ENCODE data around the gene NELL2. TPM values are rescaled to one million over a fixed set of nuclear protein-coding genes. Genes with fewer than 3 reads are reported as not detected.

NELL2 gene
- polyA plus RNA-seq, 3 donors from 2014 or later, result 5.5 to 15.1 (median 9.3) TPM

- Mint-ChIP-seq H3K27ac (no peak overlapping the region), H3K4me1 (no peaks in the 10 kb centered on the region), H3K9me3 (peaks cover 0 to 4% (median 2%) of the 10 kb centered on the region in 6 donors), H3K4me3 (no peak overlapping the region), H3K36me3 (no peaks in the 10 kb centered on the region), H3K27me3 (ENCODE audit: low read depth in 3 of 3) (peaks cover 0 to 2% (median 0%) of the 10 kb centered on the region in 3 donors)
- no peak for DNase-seq
Measured at GRCh38 chr12:44584625-44585024, 291.5 kb downstream of the NELL2 start.

GRCh38 chr12:44582521-44582920 lies 293.6 kb downstream of the NELL2 start:
- Mint-ChIP-seq H3K9me3 (peaks cover 0 to 20% (median 6%) of the 10 kb centered on the region in 6 donors), H3K27me3 (ENCODE audit: low read depth in 3 of 3) (peaks cover 0 to 2% (median 0%) of the 10 kb centered on the region in 3 donors), H3K4me3 (no peak overlapping the region), H3K27ac (no peak overlapping the region), H3K36me3 (no peaks in the 10 kb centered on the region), H3K4me1 (no peaks in the 10 kb centered on the region)
- no peak for DNase-seq

DNA sequence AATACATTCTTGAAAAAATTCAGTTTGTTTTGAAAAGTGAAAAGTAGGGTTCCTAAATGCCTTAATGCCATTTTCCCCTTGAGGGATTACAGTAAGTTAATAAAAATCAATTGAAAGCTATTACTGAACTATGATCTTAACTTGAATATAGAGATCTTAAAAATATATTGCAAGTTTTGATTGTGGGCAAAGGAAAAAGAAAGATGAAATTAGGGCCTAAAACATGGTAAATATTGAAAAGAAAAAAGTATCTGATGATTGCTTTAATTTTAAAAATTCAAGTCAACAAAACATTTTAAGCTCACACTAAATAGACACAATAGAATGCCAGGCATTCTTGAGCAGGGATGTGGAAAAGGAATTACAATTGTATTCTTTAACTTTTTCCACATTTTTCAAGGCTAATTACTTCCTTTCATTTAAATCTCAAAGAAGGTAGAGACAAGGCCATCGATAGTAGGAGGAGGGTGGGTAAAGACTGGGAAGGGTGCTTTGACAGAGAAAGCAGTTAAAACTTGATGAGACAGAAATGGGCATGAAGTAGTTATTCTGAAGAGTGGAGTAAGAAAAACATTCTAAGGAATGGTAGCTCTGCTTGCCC lies 294.4 kb downstream of the NELL2 start:
- Mint-ChIP-seq H3K4me3 (no peak overlapping the region), H3K9me3 (peaks cover 0 to 21% (median 6%) of the 10 kb centered on the region in 6 donors)

GRCh38 chr12:44574586-44574985 lies 301.5 kb downstream of the NELL2 start:
- H3K4me1 Mint-ChIP-seq, result no peaks in the 10 kb centered on the region
- H3K27ac Mint-ChIP-seq, result no peak overlapping the region
- H3K36me3 Mint-ChIP-seq, result no peaks in the 10 kb centered on the region
- no peak overlapping the region for H3K4me3 Mint-ChIP-seq
- H3K9me3 Mint-ChIP-seq, result peaks cover 0 to 19% (median 6%) of the 10 kb centered on the region in 6 donors
- peaks cover 0 to 1% (median 0%) of the 10 kb centered on the region in 3 donors for H3K27me3 Mint-ChIP-seq (ENCODE audit: low read depth in 3 of 3)
- no peak for DNase-seq

More for the DNA sequence above, 294.4 kb downstream of the NELL2 start:
- peaks cover 0 to 2% (median 0%) of the 10 kb centered on the region in 3 donors for H3K27me3 Mint-ChIP-seq (ENCODE audit: low read depth in 3 of 3)
- no peaks in the 10 kb centered on the region for H3K4me1 Mint-ChIP-seq
- H3K27ac Mint-ChIP-seq, result no peak overlapping the region
- H3K36me3 Mint-ChIP-seq, result no peaks in the 10 kb centered on the region
- no peak for DNase-seq

- Mint-ChIP-seq H3K27me3 (ENCODE audit: low read depth in 3 of 3) (peaks cover 0 to 1% (median 0%) of the 10 kb centered on the region in 3 donors), H3K36me3 (no peaks in the 10 kb centered on the region)
Measured at GRCh38 chr12:44573723-44574122, 302.4 kb downstream of the NELL2 start.

DNA sequence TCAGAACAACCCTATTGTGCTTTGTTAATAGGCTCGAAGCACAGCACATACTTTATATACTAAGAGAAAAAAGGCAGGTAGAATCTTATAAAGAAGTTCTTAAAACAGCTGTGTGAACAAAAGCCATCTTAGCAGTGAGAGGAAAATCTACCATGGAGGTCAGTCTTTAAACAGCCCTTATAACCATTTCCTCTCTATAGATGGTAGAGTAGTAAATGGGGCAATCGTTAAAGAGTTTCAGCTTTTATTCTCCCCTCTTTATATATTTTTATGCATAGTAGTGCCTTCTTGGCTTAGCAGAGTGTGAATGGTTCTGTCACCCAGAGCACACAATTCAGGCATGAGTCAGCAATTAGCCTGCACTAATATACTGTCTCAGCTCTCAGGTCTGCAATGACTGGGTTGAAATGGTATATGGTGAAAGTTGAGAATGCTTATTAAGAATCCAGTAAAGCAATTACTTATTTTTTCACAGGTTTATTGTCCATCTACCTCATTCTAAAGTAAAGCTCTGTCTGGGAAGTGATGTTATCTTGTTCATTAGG lies 305.0 kb downstream of the NELL2 start:
- no peaks in the 10 kb centered on the region for H3K4me1 Mint-ChIP-seq
- H3K27me3 Mint-ChIP-seq (ENCODE audit: low read depth in 3 of 3), result peaks cover 0 to 2% (median 1%) of the 10 kb centered on the region in 3 donors

More at GRCh38 chr12:44573723-44574122, 302.4 kb downstream of the NELL2 start:
- Mint-ChIP-seq H3K4me3 (no peak overlapping the region), H3K9me3 (peaks cover 0 to 11% (median 5%) of the 10 kb centered on the region in 6 donors), H3K27ac (no peak overlapping the region), H3K4me1 (no peaks in the 10 kb centered on the region)
- DNase-seq, result no peak

DNA sequence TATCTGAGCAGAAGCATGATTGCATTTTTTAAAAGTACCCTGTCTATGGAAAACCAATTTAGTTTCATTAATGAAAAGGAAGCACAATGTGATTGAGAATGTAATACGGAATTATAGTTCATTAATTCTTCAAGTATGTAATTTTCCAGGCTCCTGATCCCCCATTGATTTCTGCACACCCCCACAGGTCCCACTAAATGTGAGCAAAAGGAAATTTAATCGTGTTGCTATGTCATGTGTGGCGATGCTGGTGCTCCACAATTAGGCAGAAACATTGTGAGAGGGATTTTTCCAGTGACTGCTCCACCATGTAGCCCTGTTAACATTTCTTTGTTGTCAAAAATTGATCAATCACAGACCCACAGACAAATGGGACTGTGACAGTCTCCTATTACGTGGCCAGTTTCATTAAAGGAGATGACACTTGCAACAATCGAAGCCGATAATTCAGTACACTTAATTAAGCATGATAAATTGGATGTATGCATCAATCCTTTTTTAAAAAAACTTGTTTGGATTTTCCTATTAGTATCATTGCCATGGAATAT lies 306.0 kb downstream of the NELL2 start:
- Mint-ChIP-seq H3K36me3 (no peaks in the 10 kb centered on the region), H3K4me3 (no peak overlapping the region), H3K27me3 (ENCODE audit: low read depth in 3 of 3) (peaks cover 0 to 2% (median 1%) of the 10 kb centered on the region in 3 donors), H3K4me1 (no peaks in the 10 kb centered on the region), H3K9me3 (peaks cover 0 to 3% (median 2%) of the 10 kb centered on the region in 6 donors), H3K27ac (no peak overlapping the region)
- DNase-seq, result no peak

More for the DNA sequence above, 305.0 kb downstream of the NELL2 start:
- H3K27ac Mint-ChIP-seq, result no peak overlapping the region
- H3K4me3 Mint-ChIP-seq, result no peak overlapping the region
- peaks cover 0 to 5% (median under 1%) of the 10 kb centered on the region in 6 donors for H3K9me3 Mint-ChIP-seq
- H3K36me3 Mint-ChIP-seq, result no peaks in the 10 kb centered on the region
- no peak for DNase-seq

GRCh38 chr12:44565163-44565562 lies 311.0 kb downstream of the NELL2 start:
- H3K4me1 Mint-ChIP-seq, result no peaks in the 10 kb centered on the region
- peaks cover 0 to 2% (median 1%) of the 10 kb centered on the region in 3 donors for H3K27me3 Mint-ChIP-seq (ENCODE audit: low read depth in 3 of 3)
- H3K27ac Mint-ChIP-seq, result no peak overlapping the region
- no peak overlapping the region for H3K4me3 Mint-ChIP-seq
- H3K36me3 Mint-ChIP-seq, result no peaks in the 10 kb centered on the region
- H3K9me3 Mint-ChIP-seq, result peaks cover 0 to 10% (median 2%) of the 10 kb centered on the region in 6 donors
- DNase-seq, result no peak

DNA sequence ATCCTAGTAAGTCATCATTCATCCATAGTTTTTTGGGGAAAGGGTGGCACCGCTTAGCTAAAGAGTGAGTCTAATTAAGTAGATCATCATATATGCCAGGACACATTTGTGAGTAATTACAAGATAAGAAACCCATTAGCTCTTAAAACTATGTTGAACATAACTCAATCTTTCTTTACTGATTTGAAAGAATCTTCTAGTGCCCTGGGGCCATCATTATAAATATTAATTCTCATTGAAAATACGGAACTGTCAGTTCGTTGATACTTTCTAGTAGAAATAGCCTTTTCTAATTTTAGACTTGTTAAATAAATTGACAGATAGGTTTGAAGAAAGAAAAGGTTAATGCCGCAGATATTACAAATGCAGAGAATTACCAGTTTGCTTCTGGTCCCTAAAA lies 312.6 kb downstream of the NELL2 start:
- Mint-ChIP-seq H3K36me3 (no peaks in the 10 kb centered on the region), H3K4me3 (no peak overlapping the region), H3K27ac (no peak overlapping the region), H3K4me1 (no peaks in the 10 kb centered on the region), H3K9me3 (peaks cover 0 to 14% (median 3%) of the 10 kb centered on the region in 6 donors), H3K27me3 (ENCODE audit: low read depth in 3 of 3) (peaks cover 0 to 2% (median 1%) of the 10 kb centered on the region in 3 donors)
- no peak for DNase-seq

DNA sequence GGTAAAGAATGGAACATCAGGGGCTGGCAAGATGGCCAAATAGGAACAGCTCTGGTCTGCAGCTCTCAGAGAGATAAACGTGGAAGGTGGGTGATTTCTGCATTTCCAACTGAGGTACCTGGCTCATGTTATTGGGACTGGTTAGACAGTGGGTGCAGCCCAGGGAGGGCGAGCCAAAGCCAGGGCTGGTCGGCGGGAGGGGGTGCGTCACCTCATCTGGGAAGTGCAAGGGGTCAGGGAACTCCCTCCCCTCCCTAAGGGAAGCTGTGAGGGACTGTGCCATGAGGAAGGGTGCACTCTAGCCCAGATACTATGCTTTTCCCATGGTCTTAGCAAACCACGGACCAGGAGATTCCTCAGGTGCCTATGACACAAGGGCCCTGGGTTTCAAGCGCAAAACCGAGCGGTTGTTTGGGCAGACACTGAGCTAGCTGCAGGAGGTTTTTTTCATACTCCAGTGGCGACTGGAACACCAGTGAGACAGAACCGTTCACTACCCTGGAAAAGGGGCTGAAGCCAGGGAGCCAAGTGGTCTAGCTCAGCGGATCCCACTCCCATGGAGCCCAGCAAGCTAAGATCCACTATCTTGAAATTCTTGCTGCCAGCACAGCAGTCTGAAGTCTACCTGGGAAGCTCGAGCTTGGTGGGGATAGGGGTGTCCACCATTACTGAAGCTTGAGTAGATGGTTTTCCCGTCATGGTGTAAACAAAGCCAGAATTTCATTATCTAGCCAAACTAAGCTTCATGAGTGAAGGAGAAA lies 317.6 kb downstream of the NELL2 start:
- no peak for DNase-seq
- no peak overlapping the region for H3K4me3 Mint-ChIP-seq

DNA sequence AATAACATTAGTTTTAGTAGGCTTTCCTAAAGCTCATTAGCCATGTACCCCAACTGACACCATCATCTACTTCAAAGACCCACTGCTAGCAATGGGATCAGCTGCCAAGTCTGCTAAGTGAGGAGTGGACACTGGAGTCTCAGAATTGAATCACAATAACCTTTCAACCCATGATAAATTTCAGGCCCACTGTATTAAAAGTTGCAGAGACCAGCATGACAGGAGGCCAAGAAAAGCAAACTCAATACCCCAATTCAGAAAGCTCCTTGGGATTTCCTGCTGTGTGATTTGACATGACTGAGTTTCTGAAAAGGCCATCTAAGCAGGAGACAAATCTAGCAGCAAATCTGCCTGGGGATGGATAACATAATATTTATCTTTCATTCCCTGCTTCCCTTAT lies 320.7 kb downstream of the NELL2 start:
- H3K4me1 Mint-ChIP-seq, result no peaks in the 10 kb centered on the region
- H3K4me3 Mint-ChIP-seq, result no peak overlapping the region
- H3K36me3 Mint-ChIP-seq, result peaks cover 0 to 6% (median 0%) of the 10 kb centered on the region in 3 donors
- H3K9me3 Mint-ChIP-seq, result peaks cover 4 to 14% (median 9%) of the 10 kb centered on the region in 6 donors
- no peak for DNase-seq
- peaks cover 0 to 1% (median 0%) of the 10 kb centered on the region in 3 donors for H3K27me3 Mint-ChIP-seq (ENCODE audit: low read depth in 3 of 3)
- H3K27ac Mint-ChIP-seq, result no peak overlapping the region

More for the DNA sequence above, 317.6 kb downstream of the NELL2 start:
- no peak overlapping the region for H3K27ac Mint-ChIP-seq
- peaks cover 0 to 6% (median 0%) of the 10 kb centered on the region in 3 donors for H3K36me3 Mint-ChIP-seq
- peaks cover 0 to 1% (median 0%) of the 10 kb centered on the region in 3 donors for H3K27me3 Mint-ChIP-seq (ENCODE audit: low read depth in 3 of 3)
- H3K9me3 Mint-ChIP-seq, result peaks cover 4 to 18% (median 8%) of the 10 kb centered on the region in 6 donors
- H3K4me1 Mint-ChIP-seq, result no peaks in the 10 kb centered on the region

DNA sequence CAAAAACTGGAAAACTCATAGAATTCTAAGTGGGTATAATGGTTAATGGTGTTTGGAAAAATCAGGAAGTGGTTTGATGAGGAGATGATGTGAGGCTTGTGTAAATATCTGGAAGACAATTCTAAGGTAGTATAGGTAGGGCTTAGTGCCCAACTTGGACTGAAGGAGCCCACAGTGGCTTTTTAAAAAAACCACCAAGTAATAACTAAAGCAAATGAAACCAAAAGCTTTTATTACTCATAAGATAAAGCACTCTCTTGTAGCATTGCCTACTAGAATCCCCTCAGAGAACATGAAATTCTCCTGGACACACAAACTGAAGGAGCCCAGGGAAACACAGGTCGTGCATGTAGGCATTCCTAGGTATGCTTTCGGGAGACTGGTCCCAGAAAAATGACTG lies 324.5 kb downstream of the NELL2 start:
- peaks cover 0 to 11% (median 2%) of the 10 kb centered on the region in 6 donors for H3K9me3 Mint-ChIP-seq
- H3K27ac Mint-ChIP-seq, result no peak overlapping the region
- H3K4me1 Mint-ChIP-seq, result no peaks in the 10 kb centered on the region
- H3K4me3 Mint-ChIP-seq, result no peak overlapping the region
- DNase-seq, result no peak
- no peaks in the 10 kb centered on the region for H3K36me3 Mint-ChIP-seq
- H3K27me3 Mint-ChIP-seq (ENCODE audit: low read depth in 3 of 3), result peaks cover 0 to 3% (median 3%) of the 10 kb centered on the region in 3 donors

- Mint-ChIP-seq H3K36me3 (no peaks in the 10 kb centered on the region), H3K4me1 (no peaks in the 10 kb centered on the region), H3K4me3 (no peak overlapping the region), H3K27ac (no peak overlapping the region), H3K27me3 (ENCODE audit: low read depth in 3 of 3) (peaks cover 0 to 3% (median 1%) of the 10 kb centered on the region in 3 donors), H3K9me3 (peaks cover 0 to 9% (median 2%) of the 10 kb centered on the region in 6 donors)
- no peak for DNase-seq
Measured at GRCh38 chr12:44550377-44550776, 325.7 kb downstream of the NELL2 start.
